SU-DHL-6 (cell line): ENCODE data around the gene NIT2.
A peak's percentile ranks its signal among the peaks of the same experiment; 100 is the strongest.

Experiments used
- H2AFZ ChIP-seq: fragments of 200-600 bp; sonication (generic); 2 replicates; pipeline ENCODE4 v1.6.1; 2014; ENCODE audit warnings: low read depth, mild to moderate bottlenecking, moderate library complexity, mixed read lengths, antibody characterized with exemption, low read length; ENCODE audit not compliant: severe bottlenecking
- H3F3A ChIP-seq: fragments of 200-600 bp; shearing (Covaris generic); 2 replicates; pipeline ENCODE4 v1.6.0; 2016; ENCODE audit warnings: antibody characterized with exemption, mild to moderate bottlenecking; ENCODE audit not compliant: insufficient read depth
- H3K27ac ChIP-seq: fragments of 200-600 bp; sonication (generic); 2 replicates; pipeline ENCODE4 v1.5.1; 2016; ENCODE audit warnings: low read depth, mild to moderate bottlenecking, low read length, moderate library complexity, mixed read lengths
- H3K27me3 ChIP-seq: fragments of 200-600 bp; sonication (generic), shearing (Covaris generic); 2 replicates; pipeline ENCODE4 v1.6.0; 2014; ENCODE audit warnings: mild to moderate bottlenecking, low read length
- H3K36me3 ChIP-seq: fragments of 200-600 bp; sonication (generic); 2 replicates; pipeline ENCODE4 v1.6.1; 2014; ENCODE audit warnings: mild to moderate bottlenecking, low read length, mixed read lengths
- H3K4me2 ChIP-seq: fragments of 300-600, 200-600 bp; shearing (Covaris generic), sonication (generic); 2 replicates; pipeline ENCODE4 v1.6.0; 2014; ENCODE audit warnings: low read length, low read depth, mild to moderate bottlenecking; ENCODE audit not compliant: poor library complexity, severe bottlenecking
- H3K4me3 ChIP-seq: fragments of 200-600 bp; sonication (generic); 2 replicates; pipeline ENCODE4 v1.5.1; 2014; ENCODE audit warnings: antibody characterized with exemption, low read length, mild to moderate bottlenecking, mixed read lengths; ENCODE audit not compliant: insufficient read depth, poor library complexity, severe bottlenecking
- H3K79me2 ChIP-seq: fragments of 200-600 bp; sonication (generic); 2 replicates; pipeline ENCODE4 v1.6.1; 2014; ENCODE audit warnings: mild to moderate bottlenecking, low read length, moderate library complexity; ENCODE audit not compliant: insufficient read depth
- H3K9ac ChIP-seq: fragments of 200-600 bp; sonication (generic); 2 replicates; pipeline ENCODE4 v1.7.0; 2014; ENCODE audit warnings: mild to moderate bottlenecking, low read length
- H3K9me2 ChIP-seq: fragments of 200-600 bp; sonication (generic); replicated peaks from 2 replicates; pipeline ENCODE4 v1.6.1; 2014; ENCODE audit warnings: low read length; ENCODE audit not compliant: insufficient read depth
- H3K9me3 ChIP-seq: fragments of 200-600 bp; sonication (generic); 2 replicates; pipeline ENCODE4 v1.6.1; 2014; ENCODE audit warnings: low read length, mixed read lengths; ENCODE audit not compliant: insufficient read depth
- H4K20me1 ChIP-seq: fragments of 200-600 bp; sonication (generic); 2 replicates; pipeline ENCODE4 v1.6.1; 2014; ENCODE audit warnings: low read depth, mild to moderate bottlenecking, antibody characterized with exemption, low read length, moderate library complexity, mixed read lengths
- EZH2phosphoT487 ChIP-seq: fragments of 200-600 bp; sonication (generic), shearing (Covaris generic); conservative IDR thresholded peaks from 2 replicates; pipeline ENCODE4 v1.6.1; 2018; ENCODE audit warnings: mild to moderate bottlenecking, antibody characterized with exemption, low read length, moderate library complexity, mixed read lengths
- TF ChIP-seq, protein P1 (sequence below): fragments of 200-600 bp; sonication (generic); IDR thresholded peaks from one replicate; pipeline ENCODE4 v1.5.1; 2017; ENCODE audit warnings: antibody characterized with exemption, mild to moderate bottlenecking, low read length, moderate library complexity; ENCODE audit not compliant: insufficient read depth, poor library complexity, severe bottlenecking

Gene NIT2

DNA sequence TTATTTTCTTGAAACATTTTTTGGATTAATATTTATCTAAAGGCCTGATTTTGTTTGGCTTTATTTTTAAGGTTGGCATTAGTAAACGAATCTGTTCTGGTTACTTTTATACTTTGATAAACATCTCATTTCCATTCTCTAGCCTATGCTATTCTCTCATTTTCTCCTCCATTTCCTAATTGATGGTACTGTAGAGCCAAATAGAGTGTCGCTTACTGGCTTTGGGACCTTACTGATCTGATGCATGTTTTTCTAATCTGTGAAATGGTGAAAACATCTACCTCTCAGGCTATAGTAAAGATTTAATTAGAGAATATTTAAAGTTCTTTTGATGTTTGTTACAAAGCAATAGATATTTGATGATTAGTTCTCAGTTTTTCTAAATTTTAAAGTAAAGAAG lies 68.3 kb downstream of the NIT2 start:
- H3K9ac ChIP-seq: peak overlapping the region; percentile 87
- no peaks in the 10 kb centered on the region for H3K27me3 ChIP-seq
- H4K20me1 ChIP-seq: peaks cover 8% of the 10 kb centered on the region; the same call in 1 of the 2 replicates
- 0 out of 2 replicates have a peak overlapping the region, but pooled peaks have one; percentile 71 for H3K27ac ChIP-seq
- no peaks in the 10 kb centered on the region for H3K9me3 ChIP-seq
- peak overlapping the region; percentile 22 for H2AFZ ChIP-seq
- peak overlapping the region; percentile 94 for H3K4me2 ChIP-seq
- H3K36me3 ChIP-seq: no peaks in the 10 kb centered on the region
- H3K4me3 ChIP-seq: peak overlapping the region; percentile 67
- H3K79me2 ChIP-seq: peaks cover 40% of the 10 kb centered on the region
- no peaks in the 10 kb centered on the region for H3K9me2 ChIP-seq
- H3F3A ChIP-seq: no peaks in the 10 kb centered on the region
- no peak for TF ChIP-seq EZH2phosphoT487
- TF ChIP-seq, protein P1, sequence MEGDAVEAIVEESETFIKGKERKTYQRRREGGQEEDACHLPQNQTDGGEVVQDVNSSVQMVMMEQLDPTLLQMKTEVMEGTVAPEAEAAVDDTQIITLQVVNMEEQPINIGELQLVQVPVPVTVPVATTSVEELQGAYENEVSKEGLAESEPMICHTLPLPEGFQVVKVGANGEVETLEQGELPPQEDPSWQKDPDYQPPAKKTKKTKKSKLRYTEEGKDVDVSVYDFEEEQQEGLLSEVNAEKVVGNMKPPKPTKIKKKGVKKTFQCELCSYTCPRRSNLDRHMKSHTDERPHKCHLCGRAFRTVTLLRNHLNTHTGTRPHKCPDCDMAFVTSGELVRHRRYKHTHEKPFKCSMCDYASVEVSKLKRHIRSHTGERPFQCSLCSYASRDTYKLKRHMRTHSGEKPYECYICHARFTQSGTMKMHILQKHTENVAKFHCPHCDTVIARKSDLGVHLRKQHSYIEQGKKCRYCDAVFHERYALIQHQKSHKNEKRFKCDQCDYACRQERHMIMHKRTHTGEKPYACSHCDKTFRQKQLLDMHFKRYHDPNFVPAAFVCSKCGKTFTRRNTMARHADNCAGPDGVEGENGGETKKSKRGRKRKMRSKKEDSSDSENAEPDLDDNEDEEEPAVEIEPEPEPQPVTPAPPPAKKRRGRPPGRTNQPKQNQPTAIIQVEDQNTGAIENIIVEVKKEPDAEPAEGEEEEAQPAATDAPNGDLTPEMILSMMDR: no peak

- no peaks in the 10 kb centered on the region for H3K36me3 ChIP-seq
- H3K79me2 ChIP-seq: peaks cover 33% of the 10 kb centered on the region
- H2AFZ ChIP-seq: no peak overlapping the region
- TF ChIP-seq EZH2phosphoT487: no peak
- TF ChIP-seq, protein P1: no peak
- no peak overlapping the region for H3K9ac ChIP-seq
- H3K4me2 ChIP-seq: peak overlapping the region; percentile 94
- H3K9me3 ChIP-seq: no peaks in the 10 kb centered on the region
- no peaks in the 10 kb centered on the region for H3F3A ChIP-seq
- peak overlapping the region; percentile 67 for H3K4me3 ChIP-seq
- H3K27me3 ChIP-seq: no peaks in the 10 kb centered on the region
- H3K27ac ChIP-seq: no peak overlapping the region
- no peaks in the 10 kb centered on the region for H3K9me2 ChIP-seq
- H4K20me1 ChIP-seq: peaks cover 8% of the 10 kb centered on the region; the same call in 1 of the 2 replicates
Observed at GRCh38 chr3:100403362-100404249, 69.0 kb downstream of the NIT2 start.

DNA sequence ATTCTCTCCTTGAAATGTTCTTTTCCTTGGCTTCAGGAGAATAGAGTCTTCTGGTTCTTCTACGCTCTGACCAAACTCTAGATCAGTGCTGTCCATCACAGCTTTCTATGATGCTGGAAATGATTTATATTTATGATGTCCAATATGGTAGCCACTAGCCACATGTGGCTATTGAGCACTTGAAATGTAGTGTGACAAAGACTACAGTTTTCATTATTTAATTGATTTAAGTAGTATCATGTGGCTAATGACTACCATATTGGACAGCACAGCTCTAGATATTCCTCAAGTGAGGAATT lies 69.6 kb downstream of the NIT2 start:
- no peaks in the 10 kb centered on the region for H3K9me3 ChIP-seq
- no peaks in the 10 kb centered on the region for H3K36me3 ChIP-seq
- H3K27ac ChIP-seq: no peak overlapping the region
- H3K27me3 ChIP-seq: no peaks in the 10 kb centered on the region
- H2AFZ ChIP-seq: no peak overlapping the region
- no peak overlapping the region for H3K9ac ChIP-seq
- H3K9me2 ChIP-seq: no peaks in the 10 kb centered on the region
- H3K79me2 ChIP-seq: peaks cover 27% of the 10 kb centered on the region
- peak overlapping the region; percentile 94 for H3K4me2 ChIP-seq
- no peaks in the 10 kb centered on the region for H3F3A ChIP-seq
- H4K20me1 ChIP-seq: peaks cover 7% of the 10 kb centered on the region; the same call in 1 of the 2 replicates
- peak overlapping the region; percentile 16 for H3K4me3 ChIP-seq
- TF ChIP-seq, protein P1: no peak
- TF ChIP-seq EZH2phosphoT487: no peak
